HCT116 (cell line): ENCODE measurements around the gene CACNA1E. TPM values are rescaled to one million over a fixed set of nuclear protein-coding genes. Genes with fewer than 3 reads are reported as not detected.

ENCODE experiments used
- ATAC-seq: fragments of 200-7000 bp; cut with Tn5 transposase; 2 replicates; pipeline ENCODE4 v1.9.1; 2020; ENCODE audit warnings: mild to moderate bottlenecking, moderate library complexity
- BruUV-seq: library from RNA; stranded (reverse); fragments of 400-500 nt; replicated peaks from 2 replicates; lab custom pipeline; 2021; lab: Mats Ljungman, UMichigan
- CTCF ChIA-PET: fragments of 300-600 bp; sonication (Branson Sonifier 250); formaldehyde crosslinking; loops from one replicate; lab custom pipeline; 2021; ENCODE audit warnings: antibody characterized with exemption; lab: Charles Lee
- POLR2A ChIA-PET: fragments of 300-600, 350-600 bp; sonication (Branson Sonifier 250); formaldehyde crosslinking; loops from one replicate; lab custom pipeline; 2021; ENCODE audit warnings: antibody characterized with exemption; lab: Charles Lee
- RAD21 ChIA-PET, 2 experiments: fragments of 300-600 bp; sonication (Branson Sonifier 250); formaldehyde crosslinking; loops; one replicate each; lab custom pipeline; 2023; ENCODE audit warnings: low total read pairs in 2 of 2; ENCODE audit not compliant: uncharacterized antibody in 2 of 2, unreplicated experiment in 2 of 2, low non-redundant PET in 1 of 2; lab: Charles Lee
- DNase-seq: peaks from one replicate; pipeline ENCODE4 v3.0.0-alpha.2; 2010; ENCODE audit warnings: low read depth, low spot score
- H2AFZ ChIP-seq: fragments of 200-600 bp; shearing (Covaris generic), sonication (generic); 2 replicates; pipeline ENCODE4 v1.6.1; 2017; ENCODE audit warnings: low read depth, mixed run types, mixed read lengths, antibody characterized with exemption, low read length; ENCODE audit not compliant: poor library complexity, severe bottlenecking
- H3K27ac ChIP-seq: 2 replicates; pipeline ENCODE4 v1.5.1; 2012; ENCODE audit warnings: low read depth, low read length
- H3K27me3 ChIP-seq: fragments of 200-600 bp; sonication (generic); 2 replicates; pipeline ENCODE4 v1.6.1; 2016; ENCODE audit warnings: mixed run types, low read length, mixed read lengths; ENCODE audit not compliant: insufficient read depth
- H3K36me3 ChIP-seq, 2 experiments: fragments of 200-500 bp in 1 of 2; fragments of 200-600 bp in 1 of 2; sonication (Bioruptor generic) in 1 of 2; sonication (generic) in 1 of 2; 2 replicates each; pipeline versions ENCODE4 v1.5.1 to v1.6.1; 2014 to 2016; ENCODE audit warnings: low read length in 2 of 2, inconsistent platforms in 1 of 2, mixed read lengths in 1 of 2, mixed run types in 1 of 2; ENCODE audit not compliant: insufficient read depth in 2 of 2, control insufficient read depth in 1 of 2
- H3K4me1 ChIP-seq, 2 experiments: fragments of 200-600 bp in 1 of 2; sonication (generic) in 1 of 2; 2 replicates each; pipeline versions ENCODE4 v1.5.1 to v1.6.1; 2012 to 2017; ENCODE audit warnings: low read length in 2 of 2, inconsistent platforms in 1 of 2, mild to moderate bottlenecking in 1 of 2, mixed read lengths in 1 of 2, mixed run types in 1 of 2, moderate library complexity in 1 of 2; ENCODE audit not compliant: insufficient read depth in 2 of 2, control insufficient read depth in 1 of 2
- H3K4me2 ChIP-seq: fragments of 200-600 bp; sonication (generic); 2 replicates; pipeline ENCODE4 v1.6.1; 2017; ENCODE audit warnings: mixed run types, low read length, mixed read lengths
- H3K4me3 ChIP-seq, 2 experiments: fragments of 200-600 bp in 1 of 2; sonication (generic) in 1 of 2; replicated peaks in 1 of 2; 2 replicates each; pipeline ENCODE4 v1.5.1; 2011 to 2016; ENCODE audit warnings: low read length in 2 of 2, control low read depth in 1 of 2, low read depth in 1 of 2, mild to moderate bottlenecking in 1 of 2, mixed read lengths in 1 of 2, mixed run types in 1 of 2
- H3K79me2 ChIP-seq: fragments of 200-600 bp; sonication (generic); 2 replicates; pipeline ENCODE4 v1.6.1; 2017; ENCODE audit warnings: mild to moderate bottlenecking, mixed run types, low read length, moderate library complexity, mixed read lengths; ENCODE audit not compliant: insufficient read depth
- H3K9ac ChIP-seq: fragments of 200-600 bp; sonication (generic); 2 replicates; pipeline ENCODE4 v1.6.1; 2016; ENCODE audit warnings: low read length, mixed read lengths
- H3K9me2 ChIP-seq: fragments of 200-600 bp; sonication (generic), shearing (Covaris generic); 2 replicates; pipeline ENCODE4 v1.6.1; 2017; ENCODE audit warnings: mixed run types, mild to moderate bottlenecking, moderate library complexity; ENCODE audit not compliant: insufficient read depth
- H3K9me3 ChIP-seq, 2 experiments: fragments of 200-500 bp in 1 of 2; fragments of 200-600 bp in 1 of 2; sonication (Bioruptor generic) in 1 of 2; sonication (generic) in 1 of 2; 2 replicates each; pipeline ENCODE4 v1.6.1; 2014 to 2017; ENCODE audit warnings: low read length in 2 of 2, mixed read lengths in 2 of 2, inconsistent platforms in 1 of 2, low read depth in 1 of 2, mild to moderate bottlenecking in 1 of 2, mixed run types in 1 of 2, moderate library complexity in 1 of 2; ENCODE audit not compliant: control insufficient read depth in 1 of 2, insufficient read depth in 1 of 2
- H4K20me1 ChIP-seq: fragments of 200-600 bp; sonication (generic), shearing (Covaris generic); 2 replicates; pipeline ENCODE4 v1.6.1; 2017; ENCODE audit warnings: mixed run types, mild to moderate bottlenecking, moderate library complexity; ENCODE audit not compliant: insufficient read depth
- CEBPB ChIP-seq: IDR thresholded peaks from 2 replicates; pipeline ENCODE4 v1.6.1; 2012; ENCODE audit warnings: low read depth
- EGR1 ChIP-seq: IDR thresholded peaks from 2 replicates; pipeline ENCODE4 v1.6.1; 2012; ENCODE audit warnings: low read depth
- ELF1 ChIP-seq: IDR thresholded peaks from 2 replicates; pipeline ENCODE4 v1.6.1; 2012; ENCODE audit warnings: low read depth, borderline replicate concordance
- EZH2 ChIP-seq: fragments of 200-600 bp; sonication (generic); IDR thresholded peaks from 2 replicates; pipeline ENCODE4 v1.6.1; 2017; ENCODE audit warnings: antibody characterized with exemption, mixed run types
- EZH2phosphoT487 ChIP-seq: fragments of 200-600 bp; IDR thresholded peaks from 2 replicates; pipeline ENCODE4 v1.6.1; 2018; ENCODE audit warnings: antibody characterized with exemption, borderline replicate concordance
- FOSL1 ChIP-seq: IDR thresholded peaks from 2 replicates; pipeline ENCODE4 v1.6.1; 2012; ENCODE audit warnings: low read depth
- POLR2A ChIP-seq: IDR thresholded peaks from 2 replicates; pipeline ENCODE4 v1.7.0; 2011; ENCODE audit warnings: borderline replicate concordance; ENCODE audit not compliant: insufficient read depth, insufficient read length; ENCODE audit errors: extremely low read depth
- POLR2AphosphoS5 ChIP-seq: IDR thresholded peaks from 2 replicates; pipeline ENCODE4 v1.6.1; 2011; ENCODE audit warnings: mild to moderate bottlenecking, low read depth, low read length, moderate library complexity
- RAD21 ChIP-seq: IDR thresholded peaks from 2 replicates; pipeline ENCODE4 v1.6.1; 2012; ENCODE audit warnings: low read depth, mild to moderate bottlenecking
- SIN3A ChIP-seq: IDR thresholded peaks from 2 replicates; pipeline ENCODE4 v1.6.1; 2012; ENCODE audit warnings: low read depth
- SRF ChIP-seq: IDR thresholded peaks from 2 replicates; pipeline ENCODE4 v1.6.1; 2012; ENCODE audit warnings: low read depth
- YY1 ChIP-seq: IDR thresholded peaks from 2 replicates; pipeline ENCODE4 v1.6.1; 2011; ENCODE audit warnings: low read length, low read depth, moderate library complexity, mild to moderate bottlenecking; ENCODE audit not compliant: insufficient replicate concordance; ENCODE audit errors: extremely low read depth
- ZFX ChIP-seq: fragments of 450-650 bp; IDR thresholded peaks from 2 replicates; pipeline ENCODE4 v1.6.1; 2017
- ZNF274 ChIP-seq: fragments of 200-500 bp; sonication (Bioruptor generic); IDR thresholded peaks from 2 replicates; pipeline ENCODE4 v1.6.1; 2014; ENCODE audit warnings: mild to moderate bottlenecking, low read depth, low read length, inconsistent platforms
- intact Hi-C: fragments of 100-400 bp; cut with micrococcal nuclease; formaldehyde crosslinking; loops from 2 replicates; pipeline ENCODE4 v1.10.0; 2022
- total RNA-seq: library from RNA; stranded (reverse); gene quantifications from one replicate; pipeline ENCODE4 v1.2.1, GENCODE V29; 2021; ENCODE audit not compliant: unreplicated experiment
- TF ChIP-seq, protein P1 (sequence below): IDR thresholded peaks from 2 replicates; pipeline ENCODE4 v1.6.1; 2012
- TF ChIP-seq, protein P2 (sequence below), 3 experiments: fragments of 200-600 bp in 1 of 3; sonication (generic) in 1 of 3; IDR thresholded peaks in 2 of 3; conservative IDR thresholded peaks in 1 of 3; 2 replicates each; pipeline ENCODE4 v1.5.1; 2012 to 2017; ENCODE audit warnings: low read depth in 2 of 3, low read length in 2 of 3, antibody characterized with exemption in 1 of 3, borderline replicate concordance in 1 of 3, control low read depth in 1 of 3, mild to moderate bottlenecking in 1 of 3, mixed read lengths in 1 of 3, mixed run types in 1 of 3, moderate library complexity in 1 of 3; ENCODE audit not compliant: insufficient read depth in 1 of 3

The CACNA1E gene
- total RNA-seq, 1 experiment from 2014 or later, result 0.02 TPM

DNA sequence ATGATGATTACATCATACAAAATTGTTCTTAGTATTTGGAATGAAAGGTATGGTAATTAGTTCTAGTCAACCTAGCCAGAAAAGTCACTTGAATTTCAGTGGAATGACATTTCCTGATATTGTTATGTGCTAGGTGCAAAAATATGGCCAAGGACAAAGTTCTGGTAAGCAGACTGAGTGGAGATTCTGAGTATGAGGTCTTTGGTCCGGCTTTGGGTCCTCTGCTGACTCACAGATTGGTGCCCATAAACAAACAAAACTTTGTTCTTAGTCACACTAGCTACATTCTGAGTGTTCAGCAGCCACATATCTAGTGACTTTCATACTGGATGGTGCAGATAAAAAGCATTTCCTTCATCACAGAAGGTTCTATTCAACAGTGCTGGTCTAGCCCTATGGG lies 372.1 kb downstream of the CACNA1E start:
- Histone ChIP-seq H3K4me2 (no peak overlapping the region), H3K9me2 (no peaks in the 10 kb centered on the region), H3K27ac (no peak overlapping the region), H3K27me3 (peaks cover 11% of the 10 kb centered on the region; the same call in 1 of the 2 replicates), H3K79me2 (no peaks in the 10 kb centered on the region), H3K9me3 (no peaks in the 10 kb centered on the region), H3K36me3 (no peaks in the 10 kb centered on the region), H4K20me1 (no peaks in the 10 kb centered on the region)
- no TSS peak for BruUV-seq
- DNase-seq, result no peak
- intact Hi-C loops, result no loop called here
- RAD21 ChIA-PET, result no interaction called here
- ATAC-seq, result no peak
- TF ChIP-seq YY1 (no peak), POLR2AphosphoS5 (no peak), POLR2A (no peak), FOSL1 (no peak), CEBPB (no peak), EZH2phosphoT487 (no peak), ELF1 (no peak), SIN3A (no peak), ZNF274 (no peak), EZH2 (no peak), ZFX (no peak), SRF (no peak), EGR1 (no peak), RAD21 (no peak)
- TF ChIP-seq, protein P1, sequence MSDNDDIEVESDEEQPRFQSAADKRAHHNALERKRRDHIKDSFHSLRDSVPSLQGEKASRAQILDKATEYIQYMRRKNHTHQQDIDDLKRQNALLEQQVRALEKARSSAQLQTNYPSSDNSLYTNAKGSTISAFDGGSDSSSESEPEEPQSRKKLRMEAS, result no peak
- TF ChIP-seq, protein P2, sequence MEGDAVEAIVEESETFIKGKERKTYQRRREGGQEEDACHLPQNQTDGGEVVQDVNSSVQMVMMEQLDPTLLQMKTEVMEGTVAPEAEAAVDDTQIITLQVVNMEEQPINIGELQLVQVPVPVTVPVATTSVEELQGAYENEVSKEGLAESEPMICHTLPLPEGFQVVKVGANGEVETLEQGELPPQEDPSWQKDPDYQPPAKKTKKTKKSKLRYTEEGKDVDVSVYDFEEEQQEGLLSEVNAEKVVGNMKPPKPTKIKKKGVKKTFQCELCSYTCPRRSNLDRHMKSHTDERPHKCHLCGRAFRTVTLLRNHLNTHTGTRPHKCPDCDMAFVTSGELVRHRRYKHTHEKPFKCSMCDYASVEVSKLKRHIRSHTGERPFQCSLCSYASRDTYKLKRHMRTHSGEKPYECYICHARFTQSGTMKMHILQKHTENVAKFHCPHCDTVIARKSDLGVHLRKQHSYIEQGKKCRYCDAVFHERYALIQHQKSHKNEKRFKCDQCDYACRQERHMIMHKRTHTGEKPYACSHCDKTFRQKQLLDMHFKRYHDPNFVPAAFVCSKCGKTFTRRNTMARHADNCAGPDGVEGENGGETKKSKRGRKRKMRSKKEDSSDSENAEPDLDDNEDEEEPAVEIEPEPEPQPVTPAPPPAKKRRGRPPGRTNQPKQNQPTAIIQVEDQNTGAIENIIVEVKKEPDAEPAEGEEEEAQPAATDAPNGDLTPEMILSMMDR (IDR thresholded peaks at IDR 0.05 in 2 of 3, conservative IDR thresholded peaks at IDR 0.05 in 1 of 3; ENCODE audit: borderline replicate concordance in 1 of 3, insufficient read depth in 1 of 3, low read depth in 2 of 3, low read length in 2 of 3), result no peak
- TF ChIP-seq, all 23 proteins: peak for 0
- Histone ChIP-seq H3K9ac (no peak overlapping the region), H2AFZ (no peak overlapping the region), H3K4me3 (no peak overlapping the region), H3K4me1 (no peaks in the 10 kb centered on the region)
- ChIA-PET POLR2A (no interaction called here), CTCF (no interaction called here)
